GM20431 (cell line): Measurements from ENCODE around the gene MICB.
"Not testable (repeated sequence)": the region's sequence is repeated elsewhere in the genome, so short reads cannot be mapped to it uniquely, and the experiment has no call there.

Experiments used
- in situ Hi-C: fragments of 300-500 bp; cut with MseI, MboI; formaldehyde crosslinking; loops from one replicate; pipeline ENCODE4 v1.15.0; 2020; ENCODE audit warnings: low sequenced_read_pairs; ENCODE audit not compliant: unreplicated experiment

The MICB gene

GRCh38 chr6:31535538-31536324 lies 37.8 kb downstream of the MICB start:
- in situ Hi-C loops: no loop called here

- in situ Hi-C loops: no loop called here
These were observed 41.0 kb downstream of the MICB start for GRCh38 chr6:31538805-31539400.

DNA sequence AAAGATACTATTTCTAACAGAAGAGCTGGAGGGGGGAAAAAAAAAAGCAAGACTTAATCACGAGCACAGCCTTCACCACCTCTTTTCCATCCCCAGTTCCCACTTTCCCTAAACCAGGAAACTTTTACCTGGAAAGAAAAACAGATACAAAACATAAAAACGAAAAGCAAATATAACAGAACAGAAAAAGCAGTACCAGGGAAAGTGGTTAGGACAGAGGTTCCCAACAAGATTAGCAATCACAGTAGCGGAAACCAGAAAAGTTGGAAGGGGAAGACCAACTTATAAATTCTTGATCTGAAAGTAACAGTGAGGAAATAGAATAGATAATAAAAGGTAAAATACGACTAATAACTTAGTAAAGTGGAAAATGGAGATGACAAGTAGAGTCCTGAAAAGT lies 42.7 kb downstream of the MICB start:
- in situ Hi-C loops: no loop called here

DNA sequence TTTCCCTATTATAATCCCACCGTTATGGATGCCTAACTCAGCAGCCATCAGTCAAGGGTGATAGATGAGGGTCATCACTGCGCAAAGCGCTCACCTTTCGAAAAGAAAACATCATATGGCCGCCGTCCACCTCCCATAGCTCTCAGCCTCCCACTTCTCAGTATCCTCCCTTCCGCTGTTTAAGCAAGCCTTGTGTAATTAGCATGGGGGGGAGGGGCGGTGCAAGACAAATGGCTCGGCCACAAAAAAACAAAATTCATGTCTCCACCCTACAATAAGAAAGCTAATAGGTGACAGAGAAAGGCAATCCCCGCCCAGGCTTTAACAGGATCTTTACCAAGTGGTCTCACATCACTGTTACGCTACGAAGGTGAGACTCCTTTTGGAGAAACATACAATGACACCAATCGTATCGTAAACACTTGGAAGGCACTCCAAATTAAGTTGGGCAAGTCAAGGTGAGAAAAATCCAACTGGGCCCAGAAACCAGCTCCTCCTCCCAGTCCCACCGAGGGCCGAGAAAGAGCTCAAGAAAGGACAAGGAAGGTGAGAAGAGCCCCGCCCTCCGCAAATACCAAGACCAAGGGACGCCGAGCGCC lies 43.2 kb downstream of the MICB start:
- in situ Hi-C loops: no loop called here

DNA sequence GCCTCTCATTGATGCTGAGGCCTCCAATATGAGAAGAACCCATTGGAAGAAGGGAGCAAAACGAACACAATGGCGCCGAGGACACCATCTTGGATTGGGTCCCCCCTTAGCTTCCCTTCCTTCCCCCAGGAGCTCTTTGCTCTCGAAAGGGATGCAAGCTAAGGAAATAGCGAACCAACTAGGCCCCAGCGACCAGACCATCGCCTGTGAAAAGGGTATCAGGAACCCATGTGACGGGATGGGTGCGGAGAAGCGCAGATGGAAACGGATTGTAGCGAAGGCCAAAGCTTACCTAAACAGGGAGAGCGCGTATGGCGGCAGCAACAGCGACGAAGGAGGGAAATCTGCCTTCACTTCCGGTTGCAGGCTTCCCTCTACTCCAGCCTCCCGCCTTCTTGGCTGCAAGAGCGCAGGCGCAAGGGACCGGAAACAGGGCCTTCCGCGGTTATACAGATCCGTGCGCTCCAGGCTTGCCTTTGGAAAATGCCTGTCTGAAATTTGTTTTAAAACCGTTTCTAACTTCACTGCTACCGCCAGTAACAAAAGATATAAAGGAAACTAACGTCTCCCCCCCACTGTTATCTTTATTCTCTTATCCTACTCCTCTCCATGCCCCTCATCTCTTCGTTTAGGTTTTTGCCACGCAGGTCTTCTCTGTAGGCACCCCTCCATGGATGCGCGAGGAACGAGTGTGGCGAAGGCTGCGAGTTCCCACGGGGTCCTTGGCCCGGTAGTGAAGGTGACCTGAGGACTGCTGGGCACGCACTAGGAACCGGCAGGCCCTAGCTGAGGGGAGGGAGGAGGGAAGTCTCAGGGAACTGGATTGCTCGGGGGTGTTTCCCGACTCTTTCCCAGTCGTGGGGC lies 43.9 kb downstream of the MICB start, which contains the start of gene DDX39B:
DDX39B (minus strand) TSS at position 346 of the 864 bp plus-strand sequence. CDS start 1,471 bp downstream, outside the sequence.
- in situ Hi-C loops: no loop called here

DNA sequence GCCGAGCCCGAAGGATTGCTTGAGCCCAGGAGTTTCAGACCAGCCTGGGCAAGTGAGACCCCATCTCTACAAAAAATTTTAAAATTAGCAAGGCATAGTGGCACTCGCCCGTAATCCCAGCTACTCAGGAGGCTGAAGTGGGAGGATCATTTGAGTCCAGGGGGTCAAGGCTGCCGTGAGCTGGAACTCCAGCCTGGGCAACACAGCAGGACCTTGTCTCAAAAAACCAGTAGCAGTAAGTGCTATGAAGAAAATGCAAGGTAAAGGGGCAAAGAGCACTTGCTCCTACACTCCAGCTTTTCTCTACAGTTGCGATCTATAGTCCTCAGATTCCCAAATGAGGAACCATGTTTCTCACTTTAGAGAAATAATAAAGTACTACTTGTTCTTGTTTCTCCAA lies 45.7 kb downstream of the MICB start:
- in situ Hi-C loops: no loop called here

- in situ Hi-C loops: loop anchor here (5.0 kb wide), 1 partner anchor 58 kb away; no protein-coding TSS in a partner anchor
These were observed 46.7 kb downstream of the MICB start for GRCh38 chr6:31544676-31545075.

- in situ Hi-C loops: loop anchor here (5.0 kb wide), 1 partner anchor 57 kb away; no protein-coding TSS in a partner anchor
These were observed 47.3 kb downstream of the MICB start for GRCh38 chr6:31545291-31545690.

- in situ Hi-C loops: loop anchor here (5.0 kb wide), 1 partner anchor 56 kb away; no protein-coding TSS in a partner anchor
These were observed 48.5 kb downstream of the MICB start, which contains the start of gene ATP6V1G2 for GRCh38 chr6:31546339-31546957. Gene ATP6V1G2, minus strand, starts transcription at chr6:31546608. Its CDS starts 49 bp downstream, at chr6:31546559.

GRCh38 chr6:31546958-31547726 lies 49.2 kb downstream of the MICB start, which contains the start of gene NFKBIL1:
Gene NFKBIL1, plus strand, starts transcription at chr6:31547608. Its CDS starts 87 bp downstream, at chr6:31547695.
- in situ Hi-C loops: loop anchor here (5.0 kb wide), 1 partner anchor 55 kb away; no protein-coding TSS in a partner anchor

DNA sequence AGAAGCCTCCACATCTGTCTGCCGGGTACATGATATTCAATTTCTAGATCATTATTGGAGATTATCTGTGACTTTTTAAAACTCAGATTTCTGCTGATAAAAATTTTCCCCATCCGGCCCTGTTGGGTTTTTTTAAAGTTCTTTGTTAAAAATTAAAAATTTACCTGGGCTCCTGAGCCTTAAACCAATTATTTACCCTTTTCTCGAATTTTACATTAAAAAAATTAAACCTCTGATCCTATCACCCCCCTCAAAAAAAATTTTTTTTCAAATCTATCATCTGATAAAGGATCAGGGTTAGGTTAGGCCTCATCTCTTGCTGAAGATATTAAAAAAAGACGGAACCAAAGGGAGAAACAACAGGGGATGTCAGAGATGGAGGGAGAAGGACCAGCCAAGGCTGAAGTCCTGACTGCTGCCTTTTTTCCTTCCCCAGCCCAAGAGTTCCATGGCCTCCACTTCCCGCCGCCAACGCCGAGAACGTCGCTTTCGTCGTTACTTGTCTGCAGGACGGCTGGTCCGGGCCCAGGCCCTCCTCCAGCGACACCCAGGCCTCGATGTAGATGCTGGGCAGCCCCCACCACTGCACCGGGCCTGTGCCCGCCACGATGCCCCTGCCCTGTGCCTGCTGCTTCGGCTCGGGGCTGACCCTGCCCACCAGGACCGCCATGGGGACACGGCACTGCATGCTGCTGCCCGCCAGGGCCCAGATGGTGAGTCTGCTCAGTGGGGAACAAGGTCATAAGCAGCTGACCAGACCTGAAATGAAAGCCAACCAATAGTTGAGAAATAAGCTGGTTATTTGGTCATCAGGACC lies 50.0 kb downstream of the MICB start:
- in situ Hi-C loops: loop anchor here (5.0 kb wide), 1 partner anchor 54 kb away; no protein-coding TSS in a partner anchor

DNA sequence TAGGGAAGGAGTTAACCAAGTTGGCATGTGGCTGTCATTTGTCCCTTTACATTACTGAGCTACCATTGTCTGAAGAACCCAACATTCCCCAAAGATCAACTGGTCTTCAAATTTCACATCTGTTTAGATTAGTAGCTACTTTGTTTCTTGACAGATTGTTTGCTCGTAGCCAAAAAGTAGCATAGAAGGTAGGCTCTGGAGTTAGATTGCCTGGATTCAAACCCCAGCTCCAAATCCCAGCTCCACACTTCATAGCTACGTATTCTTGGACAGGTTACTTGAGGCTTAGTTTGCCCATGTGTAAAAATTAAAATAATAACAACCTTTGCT lies 50.6 kb downstream of the MICB start:
- in situ Hi-C loops: loop anchor here (5.0 kb wide), 1 partner anchor 54 kb away; no protein-coding TSS in a partner anchor

GRCh38 chr6:31551371-31551770 lies 53.4 kb downstream of the MICB start:
- in situ Hi-C loops: not testable (repeated sequence)

- in situ Hi-C loops: no loop called here
These were observed 58.4 kb downstream of the MICB start for GRCh38 chr6:31556307-31556706.

DNA sequence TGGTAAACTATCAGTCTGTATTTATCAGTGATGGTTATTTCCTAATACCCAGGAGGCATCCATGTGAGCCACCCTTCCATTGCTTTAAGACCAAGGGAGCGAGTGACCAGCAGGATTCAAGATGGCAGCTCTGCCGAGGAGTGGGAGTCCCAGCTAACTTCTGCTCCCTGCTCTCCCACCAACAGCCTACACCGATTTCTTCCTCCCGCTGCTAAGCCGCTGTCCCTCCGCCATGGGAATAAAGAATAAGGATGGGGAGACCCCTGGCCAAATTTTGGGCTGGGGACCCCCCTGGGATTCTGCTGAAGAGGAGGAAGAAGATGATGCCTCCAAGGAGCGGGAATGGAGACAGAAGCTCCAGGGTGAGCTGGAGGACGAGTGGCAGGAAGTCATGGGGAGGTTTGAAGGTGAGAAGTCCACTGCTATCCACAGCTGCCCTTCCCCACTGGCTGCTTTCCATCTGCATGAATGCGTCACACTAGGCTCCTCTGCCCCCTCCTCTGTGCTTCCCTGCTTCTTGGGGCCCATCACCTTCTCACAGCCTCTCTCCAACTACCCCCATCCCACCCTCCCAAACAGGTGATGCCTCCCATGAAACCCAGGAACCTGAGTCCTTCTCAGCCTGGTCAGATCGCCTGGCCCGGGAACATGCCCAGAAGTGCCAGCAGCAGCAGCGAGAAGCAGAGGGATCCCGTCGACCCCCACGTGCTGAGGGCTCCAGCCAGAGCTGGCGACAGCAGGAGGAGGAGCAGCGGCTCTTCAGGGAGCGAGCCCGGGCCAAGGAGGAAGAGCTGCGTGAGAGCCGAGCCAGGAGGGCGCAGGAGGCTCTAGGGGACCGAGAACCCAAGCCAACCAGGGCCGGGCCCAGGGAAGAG lies 59.7 kb downstream of the MICB start:
- in situ Hi-C loops: no loop called here

- in situ Hi-C loops: no loop called here
These were observed 60.3 kb downstream of the MICB start for GRCh38 chr6:31558318-31558625.
